IMR-90 (cell line): ENCODE measurements around the gene CRISPLD2. TPM values are rescaled to one million over a fixed set of nuclear protein-coding genes. Genes with fewer than 3 reads are reported as not detected.

Experiments used
- ATAC-seq: fragments of 200-7000 bp; cut with Tn5 transposase; 2 replicates; pipeline ENCODE4 v1.9.1; 2020; ENCODE audit warnings: low read depth, mild to moderate bottlenecking, moderate library complexity
- BruUV-seq: library from RNA; stranded (reverse); fragments of 400-500 nt; replicated peaks from 2 replicates; lab custom pipeline; 2021; lab: Mats Ljungman, UMichigan
- CTCF ChIA-PET: fragments of 300-600 bp; formaldehyde crosslinking; extraction: SDS; loops from one replicate; lab custom pipeline; 2021; ENCODE audit warnings: antibody characterized with exemption; lab: Yijun Ruan, JAX
- POLR2A ChIA-PET: fragments of 300-600 bp; sonication (Branson Sonifier 250); formaldehyde crosslinking; loops from one replicate; lab custom pipeline; 2022; ENCODE audit warnings: antibody characterized with exemption; ENCODE audit not compliant: unreplicated experiment; lab: Charles Lee
- DNase-seq: peaks from one replicate; pipeline ENCODE4 v3.0.0; 2013
- H2AFZ ChIP-seq: replicated peaks from 2 replicates; pipeline ENCODE3; 2013; ENCODE audit warnings: low read length, mild to moderate bottlenecking; ENCODE audit not compliant: poor library complexity
- H2AK5ac ChIP-seq: 2 replicates; pipeline ENCODE4 v1.6.1; 2013; ENCODE audit warnings: low read depth, low read length, inconsistent platforms
- H2AK9ac ChIP-seq: replicated peaks from 2 replicates; pipeline ENCODE3; 2013; ENCODE audit warnings: mild to moderate bottlenecking, low read depth, low read length, moderate library complexity; ENCODE audit not compliant: poor library complexity
- H2BK120ac ChIP-seq: 2 replicates; pipeline ENCODE4 v1.6.1; 2013; ENCODE audit warnings: low read depth, low read length, inconsistent platforms
- H2BK15ac ChIP-seq: 3 replicates; pipeline ENCODE4 v1.6.1; 2013; ENCODE audit warnings: low read depth, low read length, inconsistent platforms
- H2BK20ac ChIP-seq: 2 replicates; pipeline ENCODE4 v1.6.1; 2013; ENCODE audit warnings: low read depth, mild to moderate bottlenecking, inconsistent platforms, low read length, moderate library complexity
- H2BK5ac ChIP-seq: 2 replicates; pipeline ENCODE4 v1.6.1; 2013; ENCODE audit warnings: mild to moderate bottlenecking, low read depth, low read length, inconsistent platforms; ENCODE audit not compliant: poor library complexity, severe bottlenecking
- H3K14ac ChIP-seq: replicated peaks from 2 replicates; pipeline ENCODE4 v1.6.1; 2013; ENCODE audit warnings: low read depth, low read length, inconsistent platforms
- H3K18ac ChIP-seq: 2 replicates; pipeline ENCODE4 v1.6.1; 2013; ENCODE audit warnings: low read depth, low read length, control low read depth
- H3K23ac ChIP-seq: 2 replicates; pipeline ENCODE4 v1.6.1; 2013; ENCODE audit warnings: low read depth, low read length, inconsistent platforms
- H3K27ac ChIP-seq: 2 replicates; pipeline ENCODE4 v1.5.1; 2013; ENCODE audit warnings: mild to moderate bottlenecking, control low read depth, low read length; ENCODE audit not compliant: insufficient read depth
- H3K27me3 ChIP-seq: 2 replicates; pipeline ENCODE4 v1.6.1; 2013; ENCODE audit warnings: low read length; ENCODE audit not compliant: control insufficient read depth, insufficient read depth
- H3K36me3 ChIP-seq: 2 replicates; pipeline ENCODE4 v1.6.1; 2013; ENCODE audit warnings: low read length, mixed read lengths; ENCODE audit not compliant: control insufficient read depth, insufficient read depth
- H3K4ac ChIP-seq: 2 replicates; pipeline ENCODE4 v1.6.1; 2013; ENCODE audit warnings: low read depth, low read length, inconsistent platforms
- H3K4me1 ChIP-seq: 2 replicates; pipeline ENCODE4 v1.6.1; 2013; ENCODE audit warnings: low read length, mixed read lengths; ENCODE audit not compliant: control insufficient read depth, insufficient read depth
- H3K4me2 ChIP-seq: 2 replicates; pipeline ENCODE4 v1.6.1; 2013; ENCODE audit warnings: low read depth, mild to moderate bottlenecking, control low read depth, low read length, moderate library complexity
- H3K4me3 ChIP-seq: 2 replicates; pipeline ENCODE4 v1.5.1; 2013; ENCODE audit warnings: low read depth, mild to moderate bottlenecking, control low read depth, low read length, moderate library complexity; ENCODE audit not compliant: insufficient read depth
- H3K56ac ChIP-seq: 2 replicates; pipeline ENCODE4 v1.6.1; 2013; ENCODE audit warnings: low read length, inconsistent platforms; ENCODE audit not compliant: insufficient read depth; ENCODE audit errors: extremely low read depth
- H3K79me1 ChIP-seq, 2 experiments: 2 replicates each; pipeline ENCODE4 v1.6.1; 2013; ENCODE audit warnings: low read length in 2 of 2, inconsistent platforms in 1 of 2, low read depth in 1 of 2
- H3K9ac ChIP-seq: 2 replicates; pipeline ENCODE4 v1.6.1; 2013; ENCODE audit warnings: low read depth, low read length, control low read depth
- H3K9me1 ChIP-seq: 2 replicates; pipeline ENCODE4 v1.6.1; 2013; ENCODE audit warnings: low read length, inconsistent platforms; ENCODE audit not compliant: insufficient read depth
- H3K9me3 ChIP-seq: 2 replicates; pipeline ENCODE4 v1.6.1; 2013; ENCODE audit warnings: low read length; ENCODE audit not compliant: control insufficient read depth, insufficient read depth
- H4K20me1 ChIP-seq: 2 replicates; pipeline ENCODE4 v1.6.1; 2013; ENCODE audit warnings: low read length, inconsistent platforms; ENCODE audit not compliant: insufficient read depth
- H4K5ac ChIP-seq: 2 replicates; pipeline ENCODE4 v1.6.1; 2013; ENCODE audit warnings: mild to moderate bottlenecking, low read depth, low read length, control low read depth
- H4K8ac ChIP-seq, 2 experiments: 2 replicates each; pipeline ENCODE4 v1.6.1; 2013; ENCODE audit warnings: low read depth in 2 of 2, low read length in 2 of 2, control low read depth in 1 of 2, inconsistent platforms in 1 of 2
- H4K91ac ChIP-seq: 2 replicates; pipeline ENCODE4 v1.6.1; 2013; ENCODE audit warnings: low read depth, low read length, inconsistent platforms; ENCODE audit not compliant: insufficient read depth
- BHLHE40 ChIP-seq: fragments of 150-350 bp; IDR thresholded peaks from 2 replicates; pipeline ENCODE4 v1.6.1; 2016; ENCODE audit warnings: mild to moderate bottlenecking, low read depth, low read length
- CEBPB ChIP-seq: IDR thresholded peaks from 2 replicates; pipeline ENCODE4 v1.6.1; 2012; ENCODE audit warnings: low read depth, low read length, improper control_type of control experiment
- CTCF ChIP-seq: conservative IDR thresholded peaks from 2 replicates; pipeline ENCODE4 v1.5.1; 2012; ENCODE audit warnings: mild to moderate bottlenecking, low read depth, low read length, improper control_type of control experiment
- NFE2L2 ChIP-seq: fragments of 150-350 bp; IDR thresholded peaks from 2 replicates; pipeline ENCODE4 v1.6.1; 2016; ENCODE audit warnings: low read depth, mild to moderate bottlenecking, low read length
- POLR2A ChIP-seq: IDR thresholded peaks from 2 replicates; pipeline ENCODE4 v1.6.1; 2012; ENCODE audit warnings: mild to moderate bottlenecking, low read depth, low read length
- USF2 ChIP-seq: fragments of 150-350 bp; IDR thresholded peaks from 2 replicates; pipeline ENCODE4 v1.6.1; 2017; ENCODE audit warnings: mild to moderate bottlenecking, antibody characterized with exemption, low read length, low read depth
- WGBS, 2 experiments: methylation state at CpG; one replicate each; pipeline versions ENCODE4 v1.1.5 to v1.1.7; 2013; ENCODE audit warnings: missing lambda C conversion rate in 2 of 2; ENCODE audit not compliant: insufficient read length in 1 of 2; ENCODE audit errors: extremely low coverage in 2 of 2; 5-methylcytosine and 5-hydroxymethylcytosine counted together
- dilution Hi-C: fragments of 300-500 bp; cut with HindIII; formaldehyde crosslinking; loops from one replicate; pipeline ENCODE4 v1.14.3; 2018; ENCODE audit warnings: low sequenced_read_pairs; ENCODE audit not compliant: unreplicated experiment
- in situ Hi-C: fragments of 300-500 bp; cut with MboI; formaldehyde crosslinking; loops from 3 replicates; pipeline ENCODE4 v1.14.3; 2019; ENCODE audit warnings: low sequenced_read_pairs, inconsistent platforms, mixed read lengths
- intact Hi-C: fragments of 100-400 bp; cut with micrococcal nuclease; formaldehyde crosslinking; loops from 2 replicates; pipeline ENCODE4 v1.10.0; 2022
- polyA plus RNA-seq, 3 experiments: library from polyadenylated mRNA; depleted of rRNA; stranded (reverse); fragments of >200 nt; gene quantifications; 2 replicates each; pipeline ENCODE4 v1.2.3, GENCODE V29; 2012; ENCODE audit warnings: low replicate concordance in 1 of 3
- total RNA-seq: library from RNA; depleted of rRNA; stranded (reverse); fragments of >200 nt; gene quantifications from 2 replicates; pipeline ENCODE4 v1.2.3, GENCODE V29; 2012

CRISPLD2 gene
- total and polyA plus RNA-seq, 2 of the 4 experiments (the other 2 are of a cell fraction): 23.1 to 37.5 TPM

GRCh38 chr16:84822990-84823389 lies 3.2 kb downstream of the CRISPLD2 start:
- Histone ChIP-seq H2AFZ (no peak overlapping the region), H3K27ac (no peak overlapping the region), H2AK9ac (no peak overlapping the region), H3K18ac (no peak overlapping the region), H3K79me1 (peaks cover 29 to 70% of the 10 kb centered on the region in 2 experiments; a peak in 3 of 4 replicates), H3K4ac (no peak overlapping the region), H3K4me3 (no peak overlapping the region), H4K8ac (no peak overlapping the region), H2AK5ac (no peak overlapping the region; the same call in 1 of the 2 replicates), H2BK120ac (no peak overlapping the region), H3K14ac (no peak overlapping the region), H4K5ac (no peak overlapping the region), H3K36me3 (peaks cover 3% of the 10 kb centered on the region; the same call in 1 of the 2 replicates), H3K9ac (no peak overlapping the region), H3K4me1 (peaks cover 40% of the 10 kb centered on the region), H2BK5ac (no peak overlapping the region), H3K23ac (peak overlapping the region; percentile 39; the same call in 1 of the 2 replicates), H2BK15ac (0 out of 3 replicates have a peak overlapping the region, but pooled peaks have one; percentile 58), H3K9me3 (no peaks in the 10 kb centered on the region), H4K91ac (0 out of 2 replicates have a peak overlapping the region, but pooled peaks have one; percentile 3), H3K4me2 (no peak overlapping the region), H3K9me1 (peaks cover 22% of the 10 kb centered on the region), H2BK20ac (no peak overlapping the region), H4K20me1 (peaks cover 30% of the 10 kb centered on the region), H3K27me3 (no peaks in the 10 kb centered on the region), H3K56ac (no peak overlapping the region)
- dilution Hi-C loops: no loop called here
- intact Hi-C loops: loop anchor here (10.0 kb wide), 1 partner anchor 198 kb away; no protein-coding TSS in a partner anchor
- CTCF ChIA-PET: no interaction called here
- TF ChIP-seq NFE2L2 (no peak), CTCF (no peak), BHLHE40 (no peak), USF2 (no peak), POLR2A (no peak), CEBPB (no peak)
- POLR2A ChIA-PET: no interaction called here
- in situ Hi-C loops: no loop called here
- ATAC-seq: no peak
- BruUV-seq: no TSS peak
- no peak for DNase-seq
- WGBS, 2 experiments: 100% methylated on average over 1 of the region's 6 CpGs; no CpG with 5 or more reads in 1 of the 2 experiments
